Lower lobe of right lung (tissue), 2 donors: Measurements from ENCODE around the gene IPMK. TPM values are rescaled to one million over a fixed set of nuclear protein-coding genes. Genes with fewer than 3 reads are reported as not detected.

Experiments
- ATAC-seq, 2 donors: fragments of 200-7000 bp; cut with Tn5 transposase; one replicate each; pipeline ENCODE4 v1.9.1; 2020 to 2022; ENCODE audit warnings: mild to moderate bottlenecking in 2 of 2, moderate library complexity in 2 of 2
- DNase-seq: peaks from one replicate; pipeline ENCODE4 v3.0.0-alpha.2; 2020
- H3K27ac ChIP-seq: fragments of 200-600 bp; one replicate; pipeline ENCODE4 v1.8.0; 2022
- H3K27me3 ChIP-seq: fragments of 200-600 bp; one replicate; pipeline ENCODE4 v1.8.0; 2022; ENCODE audit warnings: low read depth
- H3K36me3 ChIP-seq: fragments of 200-600 bp; one replicate; pipeline ENCODE4 v1.8.0; 2022; ENCODE audit warnings: mild to moderate bottlenecking
- H3K4me1 ChIP-seq: fragments of 200-600 bp; one replicate; pipeline ENCODE4 v1.8.0; 2022
- H3K4me3 ChIP-seq: fragments of 200-600 bp; one replicate; pipeline ENCODE4 v1.8.0; 2022; ENCODE audit warnings: mild to moderate bottlenecking
- H3K9me3 ChIP-seq: fragments of 200-600 bp; one replicate; pipeline ENCODE4 v1.8.0; 2022
- intact Hi-C: fragments of 100-400 bp; cut with DNase I; formaldehyde crosslinking; loops from one replicate; pipeline ENCODE4 v1.11.0; 2022
- total RNA-seq: library from RNA; stranded (reverse); fragmentation: NEBNext Ultra II Directional; extraction: Animal tissue kit (Norgen Biotek cat#: 25700); gene quantifications from one replicate; pipeline ENCODE4 v1.2.1, GENCODE V29; 2021
- TF ChIP-seq, protein P1 (sequence below): fragments of 200-600 bp; IDR thresholded peaks from one replicate; pipeline ENCODE4 v1.8.0; 2022; ENCODE audit warnings: antibody characterized with exemption, mild to moderate bottlenecking
- donor health status: DM: no; HTN: yes; CAD: no; lungs with severe emphysema.

The IPMK gene
- total RNA-seq, 1 donor from 2014 or later, result 7.5 TPM

DNA sequence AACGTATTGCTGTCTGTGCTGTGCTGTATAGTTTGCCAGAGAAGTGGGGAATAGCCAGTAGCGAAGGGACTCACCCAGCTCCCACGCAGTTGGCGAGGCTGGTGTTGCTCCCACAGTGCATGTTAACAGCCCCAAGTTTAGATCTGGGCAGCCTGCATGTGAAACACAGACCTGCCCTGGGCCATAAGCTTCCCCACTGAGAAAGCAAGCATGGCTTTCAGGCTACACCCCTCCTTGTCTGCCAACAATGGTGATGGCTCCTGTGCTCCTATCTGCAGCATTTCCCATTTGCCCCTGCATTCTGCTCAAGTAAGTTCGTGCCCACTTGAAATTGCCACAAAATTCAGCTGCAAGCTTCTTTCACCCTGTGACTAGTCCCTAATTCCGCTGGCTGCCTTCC, 57.5 kb downstream of the IPMK start:
- Histone ChIP-seq H3K27ac (no peak overlapping the region), H3K36me3 (peaks cover 8% of the 10 kb centered on the region), H3K27me3 (no peaks in the 10 kb centered on the region), H3K4me3 (no peak overlapping the region), H3K9me3 (no peaks in the 10 kb centered on the region), H3K4me1 (no peaks in the 10 kb centered on the region)
- no peak for DNase-seq
- TF ChIP-seq, protein P1, sequence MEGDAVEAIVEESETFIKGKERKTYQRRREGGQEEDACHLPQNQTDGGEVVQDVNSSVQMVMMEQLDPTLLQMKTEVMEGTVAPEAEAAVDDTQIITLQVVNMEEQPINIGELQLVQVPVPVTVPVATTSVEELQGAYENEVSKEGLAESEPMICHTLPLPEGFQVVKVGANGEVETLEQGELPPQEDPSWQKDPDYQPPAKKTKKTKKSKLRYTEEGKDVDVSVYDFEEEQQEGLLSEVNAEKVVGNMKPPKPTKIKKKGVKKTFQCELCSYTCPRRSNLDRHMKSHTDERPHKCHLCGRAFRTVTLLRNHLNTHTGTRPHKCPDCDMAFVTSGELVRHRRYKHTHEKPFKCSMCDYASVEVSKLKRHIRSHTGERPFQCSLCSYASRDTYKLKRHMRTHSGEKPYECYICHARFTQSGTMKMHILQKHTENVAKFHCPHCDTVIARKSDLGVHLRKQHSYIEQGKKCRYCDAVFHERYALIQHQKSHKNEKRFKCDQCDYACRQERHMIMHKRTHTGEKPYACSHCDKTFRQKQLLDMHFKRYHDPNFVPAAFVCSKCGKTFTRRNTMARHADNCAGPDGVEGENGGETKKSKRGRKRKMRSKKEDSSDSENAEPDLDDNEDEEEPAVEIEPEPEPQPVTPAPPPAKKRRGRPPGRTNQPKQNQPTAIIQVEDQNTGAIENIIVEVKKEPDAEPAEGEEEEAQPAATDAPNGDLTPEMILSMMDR, result no peak
- ATAC-seq, result no peak
- intact Hi-C loops, result no loop called here

DNA sequence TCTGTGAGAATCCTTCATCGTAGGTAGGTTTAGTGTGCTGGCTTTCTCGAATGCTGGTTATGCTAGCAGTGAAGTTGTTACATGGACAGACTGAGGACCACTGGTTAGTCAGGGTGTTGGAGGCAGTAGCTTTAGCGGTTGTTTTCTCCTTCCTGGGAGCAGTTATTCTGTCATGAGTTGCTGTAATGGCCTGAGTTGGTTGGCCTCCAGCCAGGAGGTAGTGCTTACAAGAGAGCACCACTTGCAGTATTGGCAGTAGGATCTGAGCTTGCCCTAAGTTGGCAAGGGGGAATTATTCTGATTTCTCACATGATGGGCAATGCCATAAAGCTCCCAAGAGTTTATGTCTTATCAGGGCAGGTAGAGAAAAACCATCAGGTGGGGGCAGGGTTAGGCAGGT, 58.0 kb downstream of the IPMK start:
- no peaks in the 10 kb centered on the region for H3K27me3 ChIP-seq
- no peak for ATAC-seq

DNA sequence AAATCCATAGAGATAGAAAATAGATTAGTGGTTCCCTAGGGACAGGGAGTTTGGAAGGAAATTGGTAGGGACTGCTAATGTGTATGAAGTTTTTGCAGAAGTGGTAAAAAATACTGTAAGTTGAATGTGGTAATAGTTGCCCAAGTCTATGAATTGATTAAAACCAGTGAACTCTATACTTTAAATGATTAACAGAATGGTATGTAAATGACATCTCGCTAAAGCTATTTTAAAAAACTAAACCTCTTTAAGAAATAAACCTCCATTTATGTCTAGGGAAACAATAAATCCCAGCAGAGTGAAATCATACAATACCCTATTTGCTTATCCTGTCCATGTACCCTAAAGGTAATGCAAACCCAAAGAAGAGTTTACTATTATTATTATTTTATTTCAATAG, 61.4 kb downstream of the IPMK start:
- no peaks in the 10 kb centered on the region for H3K9me3 ChIP-seq
- no peak for ATAC-seq
- TF ChIP-seq, protein P1, result no peak
- H3K4me3 ChIP-seq, result no peak overlapping the region
- no peak overlapping the region for H3K27ac ChIP-seq
- no peak for DNase-seq
- no peaks in the 10 kb centered on the region for H3K27me3 ChIP-seq
- intact Hi-C loops, result no loop called here
- H3K36me3 ChIP-seq, result no peaks in the 10 kb centered on the region
- H3K4me1 ChIP-seq, result no peaks in the 10 kb centered on the region

More for the DNA sequence above, 58.0 kb downstream of the IPMK start:
- H3K27ac ChIP-seq, result no peak overlapping the region
- no peak for DNase-seq
- no peak overlapping the region for H3K4me3 ChIP-seq
- no peaks in the 10 kb centered on the region for H3K4me1 ChIP-seq
- TF ChIP-seq, protein P1, result no peak
- no peaks in the 10 kb centered on the region for H3K9me3 ChIP-seq
- intact Hi-C loops, result no loop called here
- H3K36me3 ChIP-seq, result peaks cover 8% of the 10 kb centered on the region

DNA sequence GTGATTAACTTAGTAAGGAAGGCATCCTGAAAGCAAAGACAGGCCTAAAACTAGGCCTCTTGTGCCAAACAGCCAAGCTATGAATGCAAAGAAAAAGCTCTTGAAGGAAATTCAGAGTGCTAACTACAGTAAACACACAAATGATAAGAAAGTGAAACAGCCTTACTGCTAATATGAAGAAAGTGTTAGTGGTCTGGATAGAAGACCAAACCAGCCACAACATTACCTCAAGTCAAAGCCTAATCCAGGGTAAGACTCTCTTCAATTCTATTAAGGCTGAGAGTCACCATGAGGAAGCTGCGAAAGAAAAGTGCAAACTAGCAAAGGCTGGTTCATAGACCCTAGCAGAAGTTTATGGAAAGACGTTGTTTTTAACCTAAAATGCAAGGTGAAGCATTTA, 66.0 kb downstream of the IPMK start:
- DNase-seq (no peak), ATAC-seq (no peak)
- Histone ChIP-seq H3K9me3 (no peaks in the 10 kb centered on the region), H3K4me1 (no peaks in the 10 kb centered on the region), H3K27me3 (no peaks in the 10 kb centered on the region), H3K36me3 (peaks cover 5% of the 10 kb centered on the region), H3K4me3 (no peak overlapping the region), H3K27ac (no peak overlapping the region)
- intact Hi-C loops, result no loop called here
- TF ChIP-seq, protein P1, result no peak

DNA sequence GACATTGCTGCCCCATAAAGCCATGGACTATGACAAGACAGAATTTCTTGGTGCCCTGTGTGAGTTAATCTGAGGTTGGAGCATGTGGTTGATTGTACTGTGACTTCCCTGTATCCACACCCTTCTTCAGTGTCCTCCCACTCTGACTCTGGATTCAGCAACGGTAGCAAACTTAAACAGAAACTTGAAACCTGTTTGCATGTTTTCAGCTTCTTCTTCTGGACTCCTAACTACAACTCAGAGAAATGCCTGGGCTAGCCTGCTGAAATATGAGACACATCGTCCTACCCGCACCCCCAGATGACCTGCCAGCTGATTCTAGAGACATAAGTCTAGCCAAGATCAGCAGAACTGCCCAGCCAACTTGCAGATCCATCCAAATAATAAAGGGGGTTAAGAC, 78.4 kb downstream of the IPMK start:
- H3K9me3 ChIP-seq, result no peaks in the 10 kb centered on the region
- no peaks in the 10 kb centered on the region for H3K4me1 ChIP-seq
- H3K27ac ChIP-seq, result no peak overlapping the region
- TF ChIP-seq, protein P1, result no peak
- H3K36me3 ChIP-seq, result no peaks in the 10 kb centered on the region
- DNase-seq (no peak), ATAC-seq (no peak)
- no peaks in the 10 kb centered on the region for H3K27me3 ChIP-seq
- intact Hi-C loops, result no loop called here
- H3K4me3 ChIP-seq, result no peak overlapping the region

DNA sequence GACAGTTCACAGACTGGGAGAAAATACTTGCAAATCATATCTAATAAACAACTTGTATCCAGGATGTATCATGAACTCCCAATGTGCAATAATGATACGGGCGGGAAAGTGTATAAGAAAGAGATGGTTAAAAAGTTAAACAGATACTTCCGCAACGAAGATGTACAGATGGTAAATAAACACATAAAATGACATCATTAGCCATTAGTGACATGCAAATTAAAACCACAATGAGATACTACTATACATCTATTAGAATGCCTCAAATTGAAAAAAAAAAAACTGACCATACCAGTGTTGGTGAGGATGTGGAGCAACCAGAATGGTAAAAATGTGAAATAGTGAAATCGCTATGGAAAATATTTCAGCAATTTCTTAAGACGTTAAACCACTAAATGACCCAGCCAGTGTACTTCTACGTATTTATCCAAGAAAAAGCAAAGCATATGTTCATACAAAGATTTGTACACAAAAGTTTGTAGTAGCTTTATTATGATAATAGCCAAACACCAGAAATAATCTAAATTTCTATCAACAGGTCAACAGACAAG, 83.5 kb downstream of the IPMK start:
- no peaks in the 10 kb centered on the region for H3K36me3 ChIP-seq
- TF ChIP-seq, protein P1, result no peak
- no peak overlapping the region for H3K4me3 ChIP-seq
- intact Hi-C loops, result no loop called here
- H3K9me3 ChIP-seq, result no peaks in the 10 kb centered on the region
- H3K27ac ChIP-seq, result no peak overlapping the region
- H3K27me3 ChIP-seq, result no peaks in the 10 kb centered on the region
- ATAC-seq (no peak), DNase-seq (no peak)
- H3K4me1 ChIP-seq, result no peaks in the 10 kb centered on the region
